A549 treated with CpdA at 1 μM for 4 hours (cell line): ENCODE measurements around the gene SNW1. TPM values are rescaled to one million over a fixed set of nuclear protein-coding genes. Genes with fewer than 3 reads are reported as not detected.

Experiments used
- total RNA-seq: library from RNA; stranded (reverse); fragments of 200-300 nt; extraction: Qiagen RNA extraction; gene quantifications from 5 replicates; pipeline ENCODE4 v1.2.3, GENCODE V29; 2022; ENCODE audit warnings: low read depth

Gene SNW1
- total RNA-seq: 77.6 to 87.1 TPM (median 78.3 TPM) in 5 replicates

GRCh38 chr14:77760381-77761204, at the start of gene SNW1:
Gene SNW1, minus strand, starts transcription at chr14:77761156. Its CDS starts 29 bp downstream, at chr14:77761127.

GRCh38 chr14:77799863-77800730, 39.1 kb upstream of the SNW1 start, which contains the start of gene ADCK1:
Gene ADCK1, plus strand, starts transcription at chr14:77800109. Its CDS starts 18,870 bp downstream, at chr14:77818979.

GRCh38 chr14:77707724-77708408, 53.1 kb downstream of the SNW1 start, which contains the start of the genes ALKBH1 and SLIRP:
Gene ALKBH1, minus strand, starts transcription at chr14:77708023. Its CDS starts 19 bp downstream, at chr14:77708004.
Gene SLIRP, plus strand, starts transcription at chr14:77708103. Its CDS starts 9 bp downstream, at chr14:77708112.

Other genes starting within 250 kb of the SNW1 start
- gene SPTLC2, start 144.5 kb downstream of the SNW1 start, total RNA-seq: 25.2 to 32.7 TPM (median 29.3 TPM) in 5 replicates
- gene ALKBH1, start 53.1 kb downstream of the SNW1 start, total RNA-seq: 15.4 to 19.0 TPM (median 16.1 TPM) in 5 replicates
- 395 to 456 TPM (median 403 TPM) in 5 replicates for gene SLIRP, start 53.1 kb downstream of the SNW1 start, total RNA-seq
- gene ADCK1, start 39.0 kb upstream of the SNW1 start, total RNA-seq: 5.9 to 6.9 TPM (median 6.6 TPM) in 5 replicates